ENCODE measurements around the gene SLC47A2. TPM values are rescaled to one million over a fixed set of nuclear protein-coding genes. Genes with fewer than 3 reads are reported as not detected.
"Not testable (repeated sequence)": the region's sequence is repeated elsewhere in the genome, so short reads cannot be mapped to it uniquely, and the experiment has no call there.

Gene SLC47A2
- total RNA-seq, 1 donor from 2014 or later = not detected

DNA sequence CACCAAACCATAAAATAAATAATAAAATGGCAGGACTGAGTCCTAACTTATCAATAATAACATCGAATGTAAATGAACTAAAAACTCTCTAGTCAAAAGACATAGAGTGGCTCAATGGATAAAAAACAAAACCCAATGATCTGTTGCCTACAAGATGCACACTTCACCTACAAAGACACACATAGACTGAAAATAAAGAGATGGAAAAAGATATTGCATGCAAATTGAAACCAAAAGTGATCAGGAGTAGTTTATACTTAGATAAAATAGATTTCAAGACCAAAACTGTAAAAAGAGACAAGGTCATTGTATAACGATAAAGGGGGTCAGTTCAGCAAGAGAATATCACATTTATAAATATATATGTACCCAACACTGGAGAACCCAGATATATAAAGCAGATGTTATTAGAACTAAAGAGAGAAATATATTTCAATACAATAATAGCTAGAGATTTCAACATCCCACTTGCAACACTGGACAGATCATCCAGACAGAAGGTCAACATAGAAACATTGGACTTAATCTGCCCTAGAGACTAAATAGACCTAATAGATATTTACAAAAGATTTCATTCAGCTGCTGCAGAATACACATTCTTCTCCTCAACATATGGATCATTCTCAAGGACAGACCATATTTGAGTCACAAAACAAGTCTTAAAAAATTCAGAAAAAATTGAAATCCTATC is 29.8 kb downstream of the SLC47A2 start:
- H3K27ac ChIP-seq = no peak overlapping the region
- no peaks in the 10 kb centered on the region for H3K9me3 ChIP-seq
- no peak for ATAC-seq
- no peak for TF ChIP-seq CTCF (IDR thresholded peaks at IDR 0.05)
- no peaks in the 10 kb centered on the region for H3K4me1 ChIP-seq
- intact Hi-C loops (cut with DNase I) = no loop called here
- H3K27me3 ChIP-seq = no peaks in the 10 kb centered on the region
- no peaks in the 10 kb centered on the region for H3K36me3 ChIP-seq
- DNase-seq = no peak
- no peak overlapping the region for H3K4me3 ChIP-seq

GRCh38 chr17:19684909-19685580 is 31.3 kb downstream of the SLC47A2 start:
- H3K27ac ChIP-seq; H3K9me3 ChIP-seq; intact Hi-C loops (cut with DNase I); H3K27me3 ChIP-seq; ATAC-seq; H3K4me3 ChIP-seq; DNase-seq; H3K36me3 ChIP-seq; H3K4me1 ChIP-seq: not testable (repeated sequence)

GRCh38 chr17:19683117-19683516 is 33.3 kb downstream of the SLC47A2 start:
- ATAC-seq = no peak
- DNase-seq = no peak
- intact Hi-C loops (cut with DNase I) = no loop called here
- Histone ChIP-seq H3K9me3 (no peaks in the 10 kb centered on the region), H3K27ac (no peak overlapping the region), H3K27me3 (no peaks in the 10 kb centered on the region), H3K36me3 (no peaks in the 10 kb centered on the region), H3K4me1 (no peaks in the 10 kb centered on the region), H3K4me3 (no peak overlapping the region)
- TF ChIP-seq CTCF (IDR thresholded peaks at IDR 0.05) = no peak

- no peak for ATAC-seq
- no peak overlapping the region for H3K4me3 ChIP-seq
Observed at GRCh38 chr17:19678581-19679453, 37.6 kb downstream of the SLC47A2 start.

DNA sequence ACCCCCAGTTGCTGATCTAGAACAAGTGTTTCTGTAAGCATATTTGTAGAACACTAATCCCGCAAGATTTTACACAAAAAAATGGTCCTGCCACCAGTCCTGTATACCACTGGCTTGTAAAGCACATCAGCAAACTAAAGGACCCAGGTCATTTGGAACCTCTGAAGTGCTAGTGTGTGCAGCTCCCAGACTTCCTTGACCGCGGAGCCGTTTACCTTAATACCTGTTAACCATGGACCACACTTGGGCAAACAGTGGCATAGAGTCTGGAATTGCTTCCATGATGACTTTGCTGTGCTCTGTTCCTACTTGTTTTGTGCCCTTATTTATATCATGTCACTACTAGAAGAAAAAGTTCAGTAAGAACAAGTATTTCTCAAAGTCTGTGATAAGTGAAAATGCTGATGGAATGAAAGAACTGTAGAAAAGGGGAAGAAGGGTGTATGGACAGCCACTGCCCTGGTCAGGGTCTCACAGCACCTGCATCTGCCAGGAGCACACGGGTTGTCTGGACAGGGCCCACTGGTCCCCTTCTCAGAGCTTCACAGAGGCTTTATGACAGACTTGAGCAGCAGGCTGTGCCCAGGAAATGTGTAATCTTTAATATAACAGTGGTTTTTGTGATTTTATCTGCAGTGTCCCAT is 38.5 kb downstream of the SLC47A2 start:
- Histone ChIP-seq H3K27ac (no peak overlapping the region), H3K4me1 (no peaks in the 10 kb centered on the region), H3K9me3 (no peaks in the 10 kb centered on the region), H3K36me3 (peaks cover 15% of the 10 kb centered on the region), H3K4me3 (no peak overlapping the region), H3K27me3 (no peaks in the 10 kb centered on the region)
- intact Hi-C loops (cut with DNase I) = no loop called here
- no peak for ATAC-seq
- TF ChIP-seq CTCF (IDR thresholded peaks at IDR 0.05) = no peak
- no peak for DNase-seq

More at GRCh38 chr17:19678581-19679453, 37.6 kb downstream of the SLC47A2 start:
- H3K27me3 ChIP-seq = no peaks in the 10 kb centered on the region
- no peak for DNase-seq
- no peaks in the 10 kb centered on the region for H3K4me1 ChIP-seq
- H3K27ac ChIP-seq = no peak overlapping the region
- TF ChIP-seq CTCF (IDR thresholded peaks at IDR 0.05) = no peak
- no peaks in the 10 kb centered on the region for H3K9me3 ChIP-seq
- intact Hi-C loops (cut with DNase I) = no loop called here
- H3K36me3 ChIP-seq = peaks cover 15% of the 10 kb centered on the region

All from upper lobe of right lung (tissue), 1 donor.